ENCODE measurements around the gene MNS1.
"Not testable (repeated sequence)": the region's sequence is repeated elsewhere in the genome, so short reads cannot be mapped to it uniquely, and the experiment has no call there.

Gene MNS1

GRCh38 chr15:56486206-56486605 is 21.3 kb upstream of the MNS1 start:
- not testable (repeated sequence) for H3K79me1 ChIP-seq (ENCODE audit: low read length); H4K8ac ChIP-seq (ENCODE audit: low read depth, low read length); H3K79me2 ChIP-seq (ENCODE audit: control insufficient read depth, insufficient read depth, low read length, poor library complexity); H2AFZ ChIP-seq (ENCODE audit: insufficient read depth, low read length, poor library complexity); H2BK5ac ChIP-seq (ENCODE audit: low read depth, low read length, poor library complexity); H2BK120ac ChIP-seq (ENCODE audit: insufficient read depth, low read length, poor library complexity); H2AK5ac ChIP-seq (ENCODE audit: low read length); DNase-seq; H3K27ac ChIP-seq (ENCODE audit: low read depth, low read length); H3K36me3 ChIP-seq (ENCODE audit: control insufficient read depth in 1 of 2, insufficient read depth in 2 of 2, low read length in 2 of 2); H3K23ac ChIP-seq (ENCODE audit: low read length); H3K4me3 ChIP-seq (ENCODE audit: low read depth, low read length); H3K4ac ChIP-seq (ENCODE audit: low read depth, low read length); H3K4me1 ChIP-seq (ENCODE audit: control insufficient read depth in 1 of 2, insufficient read depth in 2 of 2, low read length in 2 of 2); H3K27me3 ChIP-seq (ENCODE audit: insufficient read depth, low read length); H3K9me3 ChIP-seq (ENCODE audit: insufficient read depth, low read depth, low read length); H3K9ac ChIP-seq (ENCODE audit: low read length); H3K14ac ChIP-seq (ENCODE audit: low read length); H3K18ac ChIP-seq (ENCODE audit: low read length); H4K12ac ChIP-seq (ENCODE audit: low read depth, low read length); H3K4me2 ChIP-seq (ENCODE audit: low read length); H4K91ac ChIP-seq (ENCODE audit: low read depth, low read length); H2BK12ac ChIP-seq (ENCODE audit: low read length)
- no CpG with 5 or more reads among the region's 2 CpGs for WGBS (ENCODE audit: extremely low coverage, insufficient coverage, insufficient read length)

GRCh38 chr15:56485426-56485825 is 20.5 kb upstream of the MNS1 start:
- not testable (repeated sequence) for H3K4ac ChIP-seq (ENCODE audit: low read depth, low read length); H4K12ac ChIP-seq (ENCODE audit: low read depth, low read length); H2BK12ac ChIP-seq (ENCODE audit: low read length); H3K27me3 ChIP-seq (ENCODE audit: insufficient read depth, low read length); H2BK120ac ChIP-seq (ENCODE audit: insufficient read depth, low read length, poor library complexity); H2AK5ac ChIP-seq (ENCODE audit: low read length); H2BK5ac ChIP-seq (ENCODE audit: low read depth, low read length, poor library complexity); H2AFZ ChIP-seq (ENCODE audit: insufficient read depth, low read length, poor library complexity); H3K9me3 ChIP-seq (ENCODE audit: insufficient read depth, low read depth, low read length); H3K4me2 ChIP-seq (ENCODE audit: low read length); H3K23ac ChIP-seq (ENCODE audit: low read length); H3K79me2 ChIP-seq (ENCODE audit: control insufficient read depth, insufficient read depth, low read length, poor library complexity); H3K18ac ChIP-seq (ENCODE audit: low read length); H3K36me3 ChIP-seq (ENCODE audit: control insufficient read depth in 1 of 2, insufficient read depth in 2 of 2, low read length in 2 of 2); DNase-seq; H3K4me3 ChIP-seq (ENCODE audit: low read depth, low read length); H3K79me1 ChIP-seq (ENCODE audit: low read length); H3K27ac ChIP-seq (ENCODE audit: low read depth, low read length); H4K8ac ChIP-seq (ENCODE audit: low read depth, low read length); H3K14ac ChIP-seq (ENCODE audit: low read length); H3K4me1 ChIP-seq (ENCODE audit: control insufficient read depth in 1 of 2, insufficient read depth in 2 of 2, low read length in 2 of 2); H4K91ac ChIP-seq (ENCODE audit: low read depth, low read length); H3K9ac ChIP-seq (ENCODE audit: low read length)
- WGBS (ENCODE audit: extremely low coverage, insufficient coverage, insufficient read length) = no CpG with 5 or more reads among the region's 3 CpGs

- Histone ChIP-seq H3K4me3 (ENCODE audit: low read depth, low read length) (no peak overlapping the region), H2BK12ac (ENCODE audit: low read length) (no peak overlapping the region), H2BK5ac (ENCODE audit: low read depth, low read length, poor library complexity) (no peak overlapping the region)
Observed at GRCh38 chr15:56484287-56484686, 19.4 kb upstream of the MNS1 start.

GRCh38 chr15:56475351-56475750 is 10.4 kb upstream of the MNS1 start:
- Histone ChIP-seq H3K4me1 (ENCODE audit: control insufficient read depth in 1 of 2, insufficient read depth in 2 of 2, low read length in 2 of 2) (no peaks in the 10 kb centered on the region), H4K8ac (ENCODE audit: low read depth, low read length) (no peak overlapping the region), H3K36me3 (ENCODE audit: control insufficient read depth in 1 of 2, insufficient read depth in 2 of 2, low read length in 2 of 2) (no peaks in the 10 kb centered on the region), H2BK5ac (ENCODE audit: low read depth, low read length, poor library complexity) (no peak overlapping the region), H3K14ac (ENCODE audit: low read length) (no peak overlapping the region), H3K79me1 (ENCODE audit: low read length) (no peaks in the 10 kb centered on the region), H3K23ac (ENCODE audit: low read length) (no peak overlapping the region), H4K91ac (ENCODE audit: low read depth, low read length) (no peak overlapping the region), H2BK120ac (ENCODE audit: insufficient read depth, low read length, poor library complexity) (no peak overlapping the region), H3K27me3 (ENCODE audit: insufficient read depth, low read length) (no peaks in the 10 kb centered on the region), H3K79me2 (ENCODE audit: control insufficient read depth, insufficient read depth, low read length, poor library complexity) (no peaks in the 10 kb centered on the region), H3K4ac (ENCODE audit: low read depth, low read length) (no peak overlapping the region), H2BK12ac (ENCODE audit: low read length) (no peak overlapping the region), H3K18ac (ENCODE audit: low read length) (no peak overlapping the region), H3K4me3 (ENCODE audit: low read depth, low read length) (no peak overlapping the region), H3K9ac (ENCODE audit: low read length) (no peak overlapping the region), H3K4me2 (ENCODE audit: low read length) (no peak overlapping the region), H2AK5ac (ENCODE audit: low read length) (no peak overlapping the region), H4K12ac (ENCODE audit: low read depth, low read length) (no peak overlapping the region), H2AFZ (ENCODE audit: insufficient read depth, low read length, poor library complexity) (no peak overlapping the region), H3K27ac (ENCODE audit: low read depth, low read length) (no peak overlapping the region), H3K9me3 (ENCODE audit: insufficient read depth, low read depth, low read length) (no peaks in the 10 kb centered on the region)
- DNase-seq = no peak

More at GRCh38 chr15:56484287-56484686, 19.4 kb upstream of the MNS1 start:
- Histone ChIP-seq H4K12ac (ENCODE audit: low read depth, low read length) (no peak overlapping the region), H3K27me3 (ENCODE audit: insufficient read depth, low read length) (no peaks in the 10 kb centered on the region), H3K4me1 (ENCODE audit: control insufficient read depth in 1 of 2, insufficient read depth in 2 of 2, low read length in 2 of 2) (no peaks in the 10 kb centered on the region), H3K14ac (ENCODE audit: low read length) (no peak overlapping the region), H3K9me3 (ENCODE audit: insufficient read depth, low read depth, low read length) (peaks cover 5% of the 10 kb centered on the region), H3K27ac (ENCODE audit: low read depth, low read length) (no peak overlapping the region), H3K36me3 (ENCODE audit: control insufficient read depth in 1 of 2, insufficient read depth in 2 of 2, low read length in 2 of 2) (no peaks in the 10 kb centered on the region), H2AK5ac (ENCODE audit: low read length) (no peak overlapping the region), H2BK120ac (ENCODE audit: insufficient read depth, low read length, poor library complexity) (no peak overlapping the region), H3K79me1 (ENCODE audit: low read length) (no peaks in the 10 kb centered on the region), H3K79me2 (ENCODE audit: control insufficient read depth, insufficient read depth, low read length, poor library complexity) (no peaks in the 10 kb centered on the region), H2AFZ (ENCODE audit: insufficient read depth, low read length, poor library complexity) (no peak overlapping the region), H3K18ac (ENCODE audit: low read length) (no peak overlapping the region), H3K4ac (ENCODE audit: low read depth, low read length) (no peak overlapping the region), H3K23ac (ENCODE audit: low read length) (no peak overlapping the region), H4K8ac (ENCODE audit: low read depth, low read length) (no peak overlapping the region), H4K91ac (ENCODE audit: low read depth, low read length) (no peak overlapping the region), H3K4me2 (ENCODE audit: low read length) (no peak overlapping the region), H3K9ac (ENCODE audit: low read length) (no peak overlapping the region)
- no CpG with 5 or more reads among the region's 2 CpGs for WGBS (ENCODE audit: extremely low coverage, insufficient coverage, insufficient read length)
- DNase-seq = no peak

All from trophoblast cell (in vitro differentiated cells and primary cell).